Activated CD8-positive, alpha-beta memory T cell treated with anti-CD3 and anti-CD28 coated beads, Interleukin-2, amount 10 ng/mL, durations not matched to agents 7 days and 5 days (primary cell): ENCODE measurements around the gene CSTB. TPM values are rescaled to one million over a fixed set of nuclear protein-coding genes. Genes with fewer than 3 reads are reported as not detected.
"Not testable (repeated sequence)": the region's sequence is repeated elsewhere in the genome, so short reads cannot be mapped to it uniquely, and the experiment has no call there.

Experiments
- ATAC-seq: fragments of 150-1000 bp; cut with Tn5 transposase; one replicate; pipeline ENCODE4 v1.10.0; 2021; ENCODE audit warnings: moderate library complexity
- CTCF ChIA-PET: fragments of 350-600 bp; sonication (Branson Sonifier 250); formaldehyde crosslinking; loops from one replicate; lab custom pipeline; 2021; ENCODE audit warnings: antibody characterized with exemption; lab: Charles Lee
- DNase-seq: peaks from one replicate; pipeline ENCODE4 v3.0.0-alpha.2; 2020
- H3K27ac Mint-ChIP-seq: one replicate; pipeline ENCODE4 v1.8.0; 2021; ENCODE audit warnings: mild to moderate bottlenecking, mixed read lengths
- H3K27me3 Mint-ChIP-seq: one replicate; pipeline ENCODE4 v1.8.0; 2021; ENCODE audit warnings: mixed read lengths
- H3K36me3 Mint-ChIP-seq: one replicate; pipeline ENCODE4 v1.8.0; 2021; ENCODE audit warnings: mild to moderate bottlenecking, mixed read lengths
- H3K4me1 Mint-ChIP-seq: one replicate; pipeline ENCODE4 v1.8.0; 2021; ENCODE audit warnings: mixed read lengths
- H3K4me3 Mint-ChIP-seq: one replicate; pipeline ENCODE4 v1.8.0; 2021; ENCODE audit warnings: mild to moderate bottlenecking, moderate library complexity, mixed read lengths
- H3K9me3 Mint-ChIP-seq: one replicate; pipeline ENCODE4 v1.8.0; 2022; ENCODE audit warnings: low read depth, mixed read lengths
- total RNA-seq, 2 experiments: library from RNA; stranded (reverse); gene quantifications; one replicate each; pipeline ENCODE4 v1.2.3, GENCODE V29; 2021

The CSTB gene
- 10 to 100 TPM; 44.2 to 47.4 TPM for total RNA-seq

GRCh38 chr21:43775795-43776430 is at the start of gene CSTB:
Gene CSTB, minus strand, starts transcription at chr21:43776308. Its CDS starts 39 bp downstream, at chr21:43776269.
- H3K9me3 Mint-ChIP-seq: no peaks in the 10 kb centered on the region
- H3K27ac Mint-ChIP-seq: peak within 1 kb of the TSS; percentile 76
- H3K4me3 Mint-ChIP-seq: peak within 1 kb of the TSS; percentile 88
- CTCF ChIA-PET: no interaction called here
- ATAC-seq: peak; percentile 81
- H3K36me3 Mint-ChIP-seq: peaks cover 19% of the 10 kb centered on the region
- peaks cover 51% of the 10 kb centered on the region for H3K4me1 Mint-ChIP-seq
- H3K27me3 Mint-ChIP-seq: no peaks in the 10 kb centered on the region
- DNase-seq: peak; percentile 91

GRCh38 chr21:43825242-43825935 is 49.3 kb upstream of the CSTB start:
- no peak for ATAC-seq
- no peak for DNase-seq
- Mint-ChIP-seq H3K27me3 (peaks cover 27% of the 10 kb centered on the region), H3K4me3 (no peak overlapping the region), H3K27ac (no peak overlapping the region), H3K36me3 (no peaks in the 10 kb centered on the region), H3K9me3 (no peaks in the 10 kb centered on the region), H3K4me1 (no peaks in the 10 kb centered on the region)
- CTCF ChIA-PET: interaction anchor here (1.4 to 1.8 kb wide), 5 partner anchors 9 to 150 kb away, joined by 3 to 7 read pairs (median 5); no protein-coding TSS in a partner anchor

GRCh38 chr21:43824333-43825241 is 48.5 kb upstream of the CSTB start:
- Mint-ChIP-seq H3K36me3 (no peaks in the 10 kb centered on the region), H3K27me3 (peaks cover 20% of the 10 kb centered on the region), H3K4me1 (no peaks in the 10 kb centered on the region), H3K27ac (no peak overlapping the region), H3K4me3 (no peak overlapping the region), H3K9me3 (no peaks in the 10 kb centered on the region)
- ATAC-seq: no peak
- DNase-seq: no peak
- CTCF ChIA-PET: interaction anchor here (1.3 to 1.6 kb wide), 3 partner anchors 114 to 151 kb away, joined by 3 to 5 read pairs (median 4); no protein-coding TSS in a partner anchor

GRCh38 chr21:43822741-43823140 is 46.6 kb upstream of the CSTB start:
- H3K27me3 Mint-ChIP-seq, DNase-seq, H3K9me3 Mint-ChIP-seq, H3K4me3 Mint-ChIP-seq, ATAC-seq, H3K4me1 Mint-ChIP-seq, H3K27ac Mint-ChIP-seq, H3K36me3 Mint-ChIP-seq: not testable (repeated sequence)
- CTCF ChIA-PET: interaction anchor here (1.0 to 1.4 kb wide), 5 partner anchors 10 to 152 kb away, joined by 3 to 4 read pairs (median 3); no protein-coding TSS in a partner anchor

GRCh38 chr21:43822166-43822565 is 46.1 kb upstream of the CSTB start:
- H3K27me3 Mint-ChIP-seq, H3K4me1 Mint-ChIP-seq, ATAC-seq, H3K9me3 Mint-ChIP-seq, H3K27ac Mint-ChIP-seq, DNase-seq, H3K4me3 Mint-ChIP-seq, H3K36me3 Mint-ChIP-seq: not testable (repeated sequence)
- CTCF ChIA-PET: interaction anchor here (1.4 kb wide), 1 partner anchor 11 kb away, joined by 4 read pairs; no protein-coding TSS in a partner anchor

GRCh38 chr21:43820466-43820865 is 44.4 kb upstream of the CSTB start:
- Mint-ChIP-seq H3K27me3 (no peaks in the 10 kb centered on the region), H3K27ac (no peak overlapping the region), H3K4me1 (no peaks in the 10 kb centered on the region), H3K4me3 (no peak overlapping the region), H3K9me3 (no peaks in the 10 kb centered on the region), H3K36me3 (peaks cover 2% of the 10 kb centered on the region)
- DNase-seq (no peak), ATAC-seq (no peak)
- CTCF ChIA-PET: interaction anchor here (2.3 kb wide), 1 partner anchor 10 kb away, joined by 10 read pairs; no protein-coding TSS in a partner anchor

- DNase-seq (no peak), ATAC-seq (no peak)
- CTCF ChIA-PET: interaction anchor here (1.3 to 2.3 kb wide), 3 partner anchors 9 to 120 kb away, joined by 3 to 10 read pairs (median 8); no protein-coding TSS in a partner anchor
- Mint-ChIP-seq H3K4me3 (no peak overlapping the region), H3K9me3 (no peaks in the 10 kb centered on the region), H3K36me3 (peaks cover 2% of the 10 kb centered on the region), H3K4me1 (peaks cover 2% of the 10 kb centered on the region), H3K27me3 (no peaks in the 10 kb centered on the region), H3K27ac (no peak overlapping the region)
Observed at GRCh38 chr21:43819511-43820405, 43.6 kb upstream of the CSTB start.

GRCh38 chr21:43818685-43819084 is 42.6 kb upstream of the CSTB start:
- no peak overlapping the region for H3K4me3 Mint-ChIP-seq
- peaks cover 2% of the 10 kb centered on the region for H3K4me1 Mint-ChIP-seq
- no peak overlapping the region for H3K27ac Mint-ChIP-seq
- ATAC-seq: no peak
- no peaks in the 10 kb centered on the region for H3K9me3 Mint-ChIP-seq
- H3K27me3 Mint-ChIP-seq: no peaks in the 10 kb centered on the region
- CTCF ChIA-PET: interaction anchor here (0.9 to 2.3 kb wide), 5 partner anchors 8 to 535 kb away, joined by 3 to 10 read pairs (median 4); partner anchors contain the start of gene TRPM2
- peaks cover 2% of the 10 kb centered on the region for H3K36me3 Mint-ChIP-seq
- no peak for DNase-seq

GRCh38 chr21:43817157-43818086 is 41.3 kb upstream of the CSTB start:
- CTCF ChIA-PET: interaction anchor here (0.9 to 2.2 kb wide), 5 partner anchors 38 to 536 kb away, joined by 3 to 8 read pairs (median 4); partner anchors contain the start of gene TRPM2
- ATAC-seq (no peak), DNase-seq (no peak)
- Mint-ChIP-seq H3K36me3 (peaks cover 2% of the 10 kb centered on the region), H3K27ac (no peak overlapping the region), H3K4me3 (no peak overlapping the region), H3K9me3 (no peaks in the 10 kb centered on the region), H3K27me3 (no peaks in the 10 kb centered on the region), H3K4me1 (peaks cover 2% of the 10 kb centered on the region)

GRCh38 chr21:43816611-43817071 is 40.5 kb upstream of the CSTB start:
- Mint-ChIP-seq H3K4me3 (no peak overlapping the region), H3K36me3 (peaks cover 2% of the 10 kb centered on the region), H3K4me1 (peaks cover 2% of the 10 kb centered on the region), H3K9me3 (no peaks in the 10 kb centered on the region), H3K27ac (no peak overlapping the region), H3K27me3 (no peaks in the 10 kb centered on the region)
- DNase-seq (no peak), ATAC-seq (no peak)
- CTCF ChIA-PET: interaction anchor here (1.9 kb wide), 1 partner anchor 159 kb away, joined by 5 read pairs; no protein-coding TSS in a partner anchor

- no peak for ATAC-seq
- peaks cover 3% of the 10 kb centered on the region for H3K4me1 Mint-ChIP-seq
- no peak overlapping the region for H3K27ac Mint-ChIP-seq
- H3K9me3 Mint-ChIP-seq: no peaks in the 10 kb centered on the region
- H3K4me3 Mint-ChIP-seq: no peak overlapping the region
- no peak for DNase-seq
- no peaks in the 10 kb centered on the region for H3K27me3 Mint-ChIP-seq
- H3K36me3 Mint-ChIP-seq: peaks cover 2% of the 10 kb centered on the region
- CTCF ChIA-PET: interaction anchor here (1.9 kb wide), 1 partner anchor 159 kb away, joined by 5 read pairs; no protein-coding TSS in a partner anchor
Observed at GRCh38 chr21:43815991-43816390, 39.9 kb upstream of the CSTB start.
